ENCODE results near the gene AMMECR1.
"Not testable (repeated sequence)": the region's sequence is repeated elsewhere in the genome, so short reads cannot be mapped to it uniquely, and the experiment has no call there.

Gene AMMECR1

GRCh38 chrX:110168585-110168984, 149.3 kb downstream of the AMMECR1 start:
- no peak for DNase-seq (ENCODE audit: low spot score)

GRCh38 chrX:110167952-110168451, 149.9 kb downstream of the AMMECR1 start:
- DNase-seq (ENCODE audit: low spot score) = no peak

GRCh38 chrX:110163488-110163887, 154.4 kb downstream of the AMMECR1 start:
- no peak for DNase-seq (ENCODE audit: low spot score)

GRCh38 chrX:110162867-110163266, 155.0 kb downstream of the AMMECR1 start:
- DNase-seq (ENCODE audit: low spot score) = no peak

GRCh38 chrX:110162131-110162530, 155.8 kb downstream of the AMMECR1 start:
- no peak for DNase-seq (ENCODE audit: low spot score)

GRCh38 chrX:110161361-110161686, 156.6 kb downstream of the AMMECR1 start:
- DNase-seq (ENCODE audit: low spot score) = no peak

- DNase-seq (ENCODE audit: low spot score) = no peak
These were observed 158.0 kb downstream of the AMMECR1 start for GRCh38 chrX:110159865-110160264.

- DNase-seq (ENCODE audit: low spot score) = no peak
These were observed 158.7 kb downstream of the AMMECR1 start for GRCh38 chrX:110159235-110159634.

GRCh38 chrX:110157444-110157843, 160.4 kb downstream of the AMMECR1 start:
- DNase-seq (ENCODE audit: low spot score) = no peak

GRCh38 chrX:110156167-110156754, 161.6 kb downstream of the AMMECR1 start:
- peak; percentile 27 for DNase-seq (ENCODE audit: low spot score)

GRCh38 chrX:110155759-110156158, 162.1 kb downstream of the AMMECR1 start:
- no peak for DNase-seq (ENCODE audit: low spot score)

- DNase-seq (ENCODE audit: low spot score) = not testable (repeated sequence)
These were observed 163.6 kb downstream of the AMMECR1 start for GRCh38 chrX:110154328-110154727.

- DNase-seq (ENCODE audit: low spot score) = no peak
These were observed 164.0 kb downstream of the AMMECR1 start for GRCh38 chrX:110153896-110154295.

GRCh38 chrX:110153244-110153643, 164.6 kb downstream of the AMMECR1 start:
- DNase-seq (ENCODE audit: low spot score) = no peak

- peak; percentile 58 for DNase-seq (ENCODE audit: low spot score)
These were observed 171.4 kb downstream of the AMMECR1 start for GRCh38 chrX:110146521-110146920.

GRCh38 chrX:110145854-110146253, 172.0 kb downstream of the AMMECR1 start:
- peak; percentile 68 for DNase-seq (ENCODE audit: low spot score)

GRCh38 chrX:110145311-110145710, 172.6 kb downstream of the AMMECR1 start:
- DNase-seq (ENCODE audit: low spot score) = no peak

All from RKO (cell line).